Measurements from ENCODE around the gene HERC3.

DNA sequence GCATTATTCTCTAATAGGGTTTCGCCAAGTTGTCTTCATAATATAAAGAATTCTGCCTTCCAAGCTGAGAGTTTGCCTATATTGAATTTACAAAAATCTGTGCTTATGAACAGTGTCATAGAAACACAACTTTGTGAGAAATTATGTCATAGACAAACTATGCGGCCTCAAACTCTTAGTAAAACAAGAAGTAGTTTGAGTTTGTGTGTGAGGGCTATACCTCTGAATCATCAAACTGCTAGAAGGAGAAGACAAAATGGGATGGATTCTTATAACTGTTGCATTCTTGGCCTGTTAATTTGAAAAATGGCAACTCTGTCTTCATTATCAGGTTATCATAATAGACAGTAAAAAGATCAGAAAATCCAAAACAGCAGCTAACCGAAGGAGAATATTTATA, 151.4 kb downstream of the HERC3 start:
- TF ChIP-seq, protein P1, sequence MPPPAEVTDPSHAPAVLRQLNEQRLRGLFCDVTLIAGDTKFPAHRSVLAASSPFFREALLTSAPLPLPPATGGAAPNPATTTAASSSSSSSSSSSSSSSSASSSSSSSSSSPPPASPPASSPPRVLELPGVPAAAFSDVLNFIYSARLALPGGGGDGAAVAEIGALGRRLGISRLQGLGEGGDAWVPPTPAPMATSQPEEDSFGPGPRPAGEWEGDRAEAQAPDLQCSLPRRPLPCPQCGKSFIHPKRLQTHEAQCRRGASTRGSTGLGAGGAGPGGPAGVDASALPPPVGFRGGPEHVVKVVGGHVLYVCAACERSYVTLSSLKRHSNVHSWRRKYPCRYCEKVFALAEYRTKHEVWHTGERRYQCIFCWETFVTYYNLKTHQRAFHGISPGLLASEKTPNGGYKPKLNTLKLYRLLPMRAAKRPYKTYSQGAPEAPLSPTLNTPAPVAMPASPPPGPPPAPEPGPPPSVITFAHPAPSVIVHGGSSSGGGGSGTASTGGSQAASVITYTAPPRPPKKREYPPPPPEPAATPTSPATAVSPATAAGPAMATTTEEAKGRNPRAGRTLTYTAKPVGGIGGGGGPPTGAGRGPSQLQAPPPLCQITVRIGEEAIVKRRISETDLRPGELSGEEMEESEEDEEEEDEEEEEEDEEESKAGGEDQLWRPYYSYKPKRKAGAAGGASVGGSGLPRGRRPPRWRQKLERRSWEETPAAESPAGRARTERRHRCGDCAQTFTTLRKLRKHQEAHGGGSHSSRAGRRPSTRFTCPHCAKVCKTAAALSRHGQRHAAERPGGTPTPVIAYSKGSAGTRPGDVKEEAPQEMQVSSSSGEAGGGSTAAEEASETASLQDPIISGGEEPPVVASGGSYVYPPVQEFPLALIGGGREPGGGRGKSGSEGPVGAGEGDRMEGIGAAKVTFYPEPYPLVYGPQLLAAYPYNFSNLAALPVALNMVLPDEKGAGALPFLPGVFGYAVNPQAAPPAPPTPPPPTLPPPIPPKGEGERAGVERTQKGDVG (CRISPR knock-in tag; IDR thresholded peaks at IDR 0.05; ENCODE audit: borderline replicate concordance): no peak
- TF ChIP-seq FOXP1 (IDR thresholded peaks at IDR 0.05) (no peak), FOXP1 (CRISPR knock-in tag; IDR thresholded peaks at IDR 0.05) (no peak), ETV6 (CRISPR knock-in tag; conservative IDR thresholded peaks at IDR 0.05) (no peak), TAF1 (CRISPR knock-in tag; IDR thresholded peaks at IDR 0.05) (no peak), MAFF (IDR thresholded peaks at IDR 0.05; ENCODE audit: low read depth, low read length) (no peak), NCOA2 (CRISPR knock-in tag; IDR thresholded peaks at IDR 0.05) (no peak), JUN (CRISPR knock-in tag; IDR thresholded peaks at IDR 0.05) (no peak), TCF7L2 (IDR thresholded peaks at IDR 0.05; ENCODE audit: low read depth, low read length) (no peak), SMARCE1 (IDR thresholded peaks at IDR 0.05; ENCODE audit: borderline replicate concordance) (no peak), ZNF891 (CRISPR knock-in tag; IDR thresholded peaks at IDR 0.05) (no peak)
- TF ChIP-seq, protein P2, sequence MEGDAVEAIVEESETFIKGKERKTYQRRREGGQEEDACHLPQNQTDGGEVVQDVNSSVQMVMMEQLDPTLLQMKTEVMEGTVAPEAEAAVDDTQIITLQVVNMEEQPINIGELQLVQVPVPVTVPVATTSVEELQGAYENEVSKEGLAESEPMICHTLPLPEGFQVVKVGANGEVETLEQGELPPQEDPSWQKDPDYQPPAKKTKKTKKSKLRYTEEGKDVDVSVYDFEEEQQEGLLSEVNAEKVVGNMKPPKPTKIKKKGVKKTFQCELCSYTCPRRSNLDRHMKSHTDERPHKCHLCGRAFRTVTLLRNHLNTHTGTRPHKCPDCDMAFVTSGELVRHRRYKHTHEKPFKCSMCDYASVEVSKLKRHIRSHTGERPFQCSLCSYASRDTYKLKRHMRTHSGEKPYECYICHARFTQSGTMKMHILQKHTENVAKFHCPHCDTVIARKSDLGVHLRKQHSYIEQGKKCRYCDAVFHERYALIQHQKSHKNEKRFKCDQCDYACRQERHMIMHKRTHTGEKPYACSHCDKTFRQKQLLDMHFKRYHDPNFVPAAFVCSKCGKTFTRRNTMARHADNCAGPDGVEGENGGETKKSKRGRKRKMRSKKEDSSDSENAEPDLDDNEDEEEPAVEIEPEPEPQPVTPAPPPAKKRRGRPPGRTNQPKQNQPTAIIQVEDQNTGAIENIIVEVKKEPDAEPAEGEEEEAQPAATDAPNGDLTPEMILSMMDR (CRISPR knock-in tag; IDR thresholded peaks at IDR 0.05): no peak
- TF ChIP-seq, protein P3, sequence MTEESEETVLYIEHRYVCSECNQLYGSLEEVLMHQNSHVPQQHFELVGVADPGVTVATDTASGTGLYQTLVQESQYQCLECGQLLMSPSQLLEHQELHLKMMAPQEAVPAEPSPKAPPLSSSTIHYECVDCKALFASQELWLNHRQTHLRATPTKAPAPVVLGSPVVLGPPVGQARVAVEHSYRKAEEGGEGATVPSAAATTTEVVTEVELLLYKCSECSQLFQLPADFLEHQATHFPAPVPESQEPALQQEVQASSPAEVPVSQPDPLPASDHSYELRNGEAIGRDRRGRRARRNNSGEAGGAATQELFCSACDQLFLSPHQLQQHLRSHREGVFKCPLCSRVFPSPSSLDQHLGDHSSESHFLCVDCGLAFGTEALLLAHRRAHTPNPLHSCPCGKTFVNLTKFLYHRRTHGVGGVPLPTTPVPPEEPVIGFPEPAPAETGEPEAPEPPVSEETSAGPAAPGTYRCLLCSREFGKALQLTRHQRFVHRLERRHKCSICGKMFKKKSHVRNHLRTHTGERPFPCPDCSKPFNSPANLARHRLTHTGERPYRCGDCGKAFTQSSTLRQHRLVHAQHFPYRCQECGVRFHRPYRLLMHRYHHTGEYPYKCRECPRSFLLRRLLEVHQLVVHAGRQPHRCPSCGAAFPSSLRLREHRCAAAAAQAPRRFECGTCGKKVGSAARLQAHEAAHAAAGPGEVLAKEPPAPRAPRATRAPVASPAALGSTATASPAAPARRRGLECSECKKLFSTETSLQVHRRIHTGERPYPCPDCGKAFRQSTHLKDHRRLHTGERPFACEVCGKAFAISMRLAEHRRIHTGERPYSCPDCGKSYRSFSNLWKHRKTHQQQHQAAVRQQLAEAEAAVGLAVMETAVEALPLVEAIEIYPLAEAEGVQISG (CRISPR knock-in tag; IDR thresholded peaks at IDR 0.05): no peak
